Left colon (tissue), 2 donors: ENCODE data around the gene TOP2A. TPM values are rescaled to one million over a fixed set of nuclear protein-coding genes. Genes with fewer than 3 reads are reported as not detected.

Experiments used
- ATAC-seq: fragments of 200-7000 bp; cut with Tn5 transposase; one replicate; pipeline ENCODE4 v1.9.1; 2020; ENCODE audit warnings: mild to moderate bottlenecking, moderate library complexity
- DNase-seq, 2 donors: peaks; one replicate each; pipeline ENCODE4 v3.0.0-alpha.2; 2020
- intact Hi-C, 2 donors: fragments of 100-400 bp; cut with DNase I in 1 of 2; cut with micrococcal nuclease in 1 of 2; formaldehyde crosslinking; loops; one replicate each; pipeline versions ENCODE4 v1.11.2 to v1.14.0; 2022; cut with DNase I, micrococcal nuclease
- long read RNA-seq: library from polyadenylated mRNA; unstranded; transcript quantifications from one replicate; pipeline ENCODE4 v2.0.0, GENCODE V29; 2021
- total RNA-seq, 2 donors: library from RNA; stranded (reverse); fragmentation: NEBNext Ultra II Directional; extraction: Animal tissue kit (Norgen Biotek cat#: 25700); gene quantifications; one replicate each; pipeline ENCODE4 v1.2.1, GENCODE V29; 2021
- donor health status: DM: no; HTN: no; CAD: no.
- donor health status: DM: yes; HTN: yes; CAD: no.

The TOP2A gene, protein sequence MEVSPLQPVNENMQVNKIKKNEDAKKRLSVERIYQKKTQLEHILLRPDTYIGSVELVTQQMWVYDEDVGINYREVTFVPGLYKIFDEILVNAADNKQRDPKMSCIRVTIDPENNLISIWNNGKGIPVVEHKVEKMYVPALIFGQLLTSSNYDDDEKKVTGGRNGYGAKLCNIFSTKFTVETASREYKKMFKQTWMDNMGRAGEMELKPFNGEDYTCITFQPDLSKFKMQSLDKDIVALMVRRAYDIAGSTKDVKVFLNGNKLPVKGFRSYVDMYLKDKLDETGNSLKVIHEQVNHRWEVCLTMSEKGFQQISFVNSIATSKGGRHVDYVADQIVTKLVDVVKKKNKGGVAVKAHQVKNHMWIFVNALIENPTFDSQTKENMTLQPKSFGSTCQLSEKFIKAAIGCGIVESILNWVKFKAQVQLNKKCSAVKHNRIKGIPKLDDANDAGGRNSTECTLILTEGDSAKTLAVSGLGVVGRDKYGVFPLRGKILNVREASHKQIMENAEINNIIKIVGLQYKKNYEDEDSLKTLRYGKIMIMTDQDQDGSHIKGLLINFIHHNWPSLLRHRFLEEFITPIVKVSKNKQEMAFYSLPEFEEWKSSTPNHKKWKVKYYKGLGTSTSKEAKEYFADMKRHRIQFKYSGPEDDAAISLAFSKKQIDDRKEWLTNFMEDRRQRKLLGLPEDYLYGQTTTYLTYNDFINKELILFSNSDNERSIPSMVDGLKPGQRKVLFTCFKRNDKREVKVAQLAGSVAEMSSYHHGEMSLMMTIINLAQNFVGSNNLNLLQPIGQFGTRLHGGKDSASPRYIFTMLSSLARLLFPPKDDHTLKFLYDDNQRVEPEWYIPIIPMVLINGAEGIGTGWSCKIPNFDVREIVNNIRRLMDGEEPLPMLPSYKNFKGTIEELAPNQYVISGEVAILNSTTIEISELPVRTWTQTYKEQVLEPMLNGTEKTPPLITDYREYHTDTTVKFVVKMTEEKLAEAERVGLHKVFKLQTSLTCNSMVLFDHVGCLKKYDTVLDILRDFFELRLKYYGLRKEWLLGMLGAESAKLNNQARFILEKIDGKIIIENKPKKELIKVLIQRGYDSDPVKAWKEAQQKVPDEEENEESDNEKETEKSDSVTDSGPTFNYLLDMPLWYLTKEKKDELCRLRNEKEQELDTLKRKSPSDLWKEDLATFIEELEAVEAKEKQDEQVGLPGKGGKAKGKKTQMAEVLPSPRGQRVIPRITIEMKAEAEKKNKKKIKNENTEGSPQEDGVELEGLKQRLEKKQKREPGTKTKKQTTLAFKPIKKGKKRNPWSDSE (N-terminal part only)
- total RNA-seq, result 10 to 100 TPM; 10.9 to 30.3 TPM
- long read RNA-seq, partial matches to known transcripts, result 41 of 44 reads
- long read RNA-seq, other reads (novel, unspliced or antisense), result 3 of 44 reads

DNA sequence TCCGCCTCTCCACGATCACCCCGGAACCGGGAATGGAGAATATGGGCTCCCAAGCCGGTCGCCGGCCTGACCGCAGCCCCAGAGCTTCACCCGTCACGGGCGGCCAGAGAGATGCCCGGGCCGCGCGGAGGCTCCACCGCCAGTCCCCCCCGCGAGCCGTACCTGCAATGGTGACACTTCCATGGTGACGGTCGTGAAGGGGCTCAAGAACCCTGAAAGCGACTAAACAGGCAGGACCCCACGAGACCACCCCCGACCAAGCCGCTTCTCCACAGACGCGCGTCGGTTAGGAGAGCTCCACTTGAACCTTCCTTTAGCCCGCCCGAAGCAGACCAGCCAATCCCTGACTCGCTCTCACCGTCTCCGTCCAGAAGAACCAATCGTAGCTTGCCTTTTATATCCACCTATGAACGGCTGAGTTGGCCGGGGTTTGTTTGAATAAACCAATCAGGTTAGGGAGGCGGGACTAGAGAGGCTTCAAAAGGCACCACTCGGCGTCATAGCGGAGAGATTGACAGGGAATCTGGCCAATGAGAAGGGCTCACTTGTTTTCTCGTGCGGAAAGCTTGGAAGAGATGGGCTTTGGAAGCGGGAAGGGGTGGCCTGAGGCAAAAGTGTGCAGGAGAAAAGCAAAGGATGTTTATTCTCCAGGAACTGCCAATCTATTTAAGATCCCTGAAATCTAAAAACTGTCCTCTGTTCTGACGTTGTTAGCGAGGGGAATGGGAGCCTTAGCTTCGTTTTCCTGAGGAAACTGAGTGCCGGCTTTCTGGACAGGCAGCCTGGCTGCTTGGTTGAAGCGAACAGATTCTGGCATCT lies at the start of gene TOP2A:
Gene TOP2A (minus strand): TSS at position 288 of the 819 bp plus-strand sequence. CDS start 105 bp downstream, at position 183.
- ATAC-seq (peak; percentile 97), DNase-seq (peak; percentile 94 to 99)
- intact Hi-C loops, result loop anchor here in 1 of 2 donors (10.0 kb wide), 1 partner anchor 113 kb away; the partner anchor contains the start of gene RARA

- DNase-seq, result no peak
- no peak for ATAC-seq
- intact Hi-C loops, result no loop called here
These were observed 49.7 kb upstream of the TOP2A start for GRCh38 chr17:40467281-40467867.

GRCh38 chr17:40466298-40466971 lies 48.7 kb upstream of the TOP2A start:
- ATAC-seq, result no peak
- DNase-seq, result no peak
- intact Hi-C loops, result no loop called here

- DNase-seq, result no peak
- intact Hi-C loops, result no loop called here
- no peak for ATAC-seq
These were observed 46.7 kb upstream of the TOP2A start for GRCh38 chr17:40464392-40464855.

DNA sequence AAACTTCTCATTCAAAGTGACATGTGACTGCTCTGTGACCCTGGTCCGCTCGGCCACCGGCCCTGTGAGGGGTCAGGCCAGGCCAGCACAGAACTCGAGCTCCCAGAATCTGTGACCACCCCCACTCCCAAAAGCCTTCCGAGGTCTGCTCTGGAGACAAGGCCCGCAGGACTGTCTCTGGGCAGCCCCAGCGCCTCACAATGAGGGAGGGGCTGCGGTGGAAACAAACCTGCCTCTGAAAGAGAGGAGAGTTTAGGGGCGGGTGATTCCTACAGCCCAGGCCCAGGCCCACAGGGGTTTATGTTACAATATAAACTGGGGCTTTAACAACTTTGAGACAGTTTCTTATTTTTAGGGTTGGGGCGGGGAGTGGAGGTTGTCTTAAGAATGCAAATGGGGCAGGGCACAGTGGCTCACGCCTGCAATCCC lies 45.4 kb upstream of the TOP2A start:
- DNase-seq (no peak), ATAC-seq (no peak)
- intact Hi-C loops, result no loop called here

GRCh38 chr17:40462343-40463121 lies 44.8 kb upstream of the TOP2A start:
- no peak for DNase-seq
- ATAC-seq, result peak; percentile 3
- intact Hi-C loops, result no loop called here

DNA sequence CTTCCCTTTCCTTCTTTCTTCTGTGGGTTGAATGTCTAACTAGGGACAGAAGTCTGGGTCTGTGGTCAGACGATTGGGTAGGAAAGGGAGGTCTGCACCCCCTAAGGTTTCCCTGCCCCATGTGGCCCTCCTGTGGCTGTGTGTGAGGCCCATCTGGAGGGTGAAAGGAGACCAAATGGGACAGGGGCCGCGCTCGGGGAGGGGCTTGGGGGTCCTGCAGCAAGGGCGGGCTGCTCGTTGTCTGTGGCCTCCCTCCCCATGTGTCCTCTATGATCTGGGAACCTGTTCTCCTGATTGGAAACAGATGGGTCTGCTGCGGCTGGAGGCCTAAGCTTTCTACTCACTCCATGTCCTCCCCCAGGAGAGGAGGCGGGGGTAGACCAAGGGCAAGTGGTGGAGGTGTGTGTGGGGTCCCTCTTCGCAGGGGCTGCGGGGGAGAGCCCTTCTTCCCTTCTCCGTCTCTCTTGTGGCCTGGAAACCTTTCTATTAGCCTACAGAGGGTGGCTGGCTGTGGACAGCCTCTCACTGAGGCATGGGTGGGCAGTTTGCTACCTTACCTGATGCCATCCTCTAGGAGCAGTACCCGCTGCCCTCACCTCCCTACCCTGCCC lies 44.1 kb upstream of the TOP2A start:
- DNase-seq (no peak), ATAC-seq (peak; percentile 5)
- intact Hi-C loops, result no loop called here

DNA sequence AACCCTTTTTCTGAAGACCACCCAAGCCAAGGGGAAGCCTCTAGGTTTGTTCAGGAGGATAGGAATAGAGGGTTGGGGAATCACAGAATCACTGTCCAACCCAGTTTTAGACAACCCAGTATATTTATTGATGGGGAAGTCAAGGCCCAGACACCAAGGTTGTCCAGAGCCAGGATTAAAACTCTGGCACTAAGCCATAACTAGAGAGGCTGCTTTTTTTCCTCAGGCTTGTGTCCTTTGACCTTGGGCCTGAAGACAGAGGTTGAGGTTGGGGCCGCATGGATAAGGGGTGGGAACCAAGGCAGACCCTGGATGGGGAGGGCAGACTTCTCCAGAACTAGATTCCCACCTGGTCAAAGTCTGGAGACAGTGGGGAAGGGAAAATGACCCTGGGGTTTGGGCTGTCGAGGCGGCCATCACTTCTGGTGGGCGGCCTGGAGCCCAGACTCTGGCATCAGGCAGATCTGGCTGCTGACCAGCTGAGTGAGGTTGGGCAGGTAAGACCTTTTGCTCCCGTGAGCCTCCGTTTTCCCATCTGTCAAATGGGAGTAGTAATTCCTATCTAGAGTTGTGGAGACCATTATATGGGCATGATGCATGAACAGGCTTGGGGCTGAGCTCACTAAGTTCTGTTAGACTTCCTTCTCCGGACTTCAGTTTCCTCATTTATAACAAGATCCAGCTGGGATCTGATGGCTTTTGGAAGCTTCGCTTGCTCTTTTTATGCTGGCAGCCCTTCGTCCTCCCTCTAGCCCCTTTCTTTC lies 43.5 kb upstream of the TOP2A start:
- intact Hi-C loops, result no loop called here
- peak; percentile 14 for ATAC-seq
- no peak for DNase-seq

GRCh38 chr17:40460604-40460967 lies 42.9 kb upstream of the TOP2A start:
- intact Hi-C loops, result no loop called here
- DNase-seq, result no peak
- ATAC-seq, result no peak

DNA sequence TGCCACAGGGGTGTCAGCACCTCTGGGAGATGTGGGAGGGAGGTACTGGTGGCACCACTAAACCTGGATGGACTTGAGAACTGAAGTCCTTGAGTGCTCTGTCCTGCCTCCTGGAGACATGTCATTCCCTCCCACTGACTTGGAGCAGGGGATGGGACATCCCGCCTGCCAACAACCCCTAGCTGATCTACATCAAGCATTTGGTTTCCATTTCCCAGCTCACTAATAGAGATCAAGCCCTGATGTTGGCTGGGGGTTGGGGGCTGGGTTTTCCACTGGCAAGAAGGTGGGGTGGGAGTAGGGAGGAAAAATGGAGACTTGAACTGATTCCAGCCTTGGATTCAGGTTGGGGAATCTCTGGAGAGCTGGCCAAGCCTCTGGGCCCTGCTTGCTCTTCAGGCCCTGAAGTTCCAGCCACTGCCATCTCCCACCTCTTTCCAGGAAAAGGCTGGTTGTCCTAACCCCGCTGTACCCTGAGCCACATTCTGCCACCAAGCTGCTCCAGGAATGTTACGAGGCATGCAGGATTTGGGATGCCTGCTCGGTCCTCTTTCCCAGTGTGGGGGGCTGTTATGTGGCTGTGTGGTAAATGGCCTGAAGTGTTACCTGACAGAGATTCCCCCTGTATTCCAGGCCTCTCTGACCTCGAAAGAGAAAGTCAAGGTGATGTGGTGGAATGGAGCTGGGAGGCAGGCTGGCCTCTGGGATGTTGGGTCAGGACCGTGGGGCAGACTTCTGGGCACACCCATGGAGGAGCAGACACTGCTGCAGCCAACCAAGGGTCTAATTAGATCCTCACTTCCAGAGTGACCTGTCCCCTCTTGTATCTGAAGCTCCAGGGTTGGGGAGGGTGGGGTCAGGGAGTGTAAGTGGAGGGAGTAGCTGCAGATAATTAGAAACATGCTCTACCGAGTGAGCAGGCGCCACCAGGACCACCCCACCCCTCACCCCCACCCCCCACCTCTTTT lies 42.2 kb upstream of the TOP2A start:
- intact Hi-C loops, result no loop called here
- peak; percentile 13 for ATAC-seq

GRCh38 chr17:40458851-40459482 lies 41.3 kb upstream of the TOP2A start:
- DNase-seq, result no peak
- intact Hi-C loops, result no loop called here
- no peak for ATAC-seq

More for the DNA sequence above, 42.2 kb upstream of the TOP2A start:
- no peak for DNase-seq

DNA sequence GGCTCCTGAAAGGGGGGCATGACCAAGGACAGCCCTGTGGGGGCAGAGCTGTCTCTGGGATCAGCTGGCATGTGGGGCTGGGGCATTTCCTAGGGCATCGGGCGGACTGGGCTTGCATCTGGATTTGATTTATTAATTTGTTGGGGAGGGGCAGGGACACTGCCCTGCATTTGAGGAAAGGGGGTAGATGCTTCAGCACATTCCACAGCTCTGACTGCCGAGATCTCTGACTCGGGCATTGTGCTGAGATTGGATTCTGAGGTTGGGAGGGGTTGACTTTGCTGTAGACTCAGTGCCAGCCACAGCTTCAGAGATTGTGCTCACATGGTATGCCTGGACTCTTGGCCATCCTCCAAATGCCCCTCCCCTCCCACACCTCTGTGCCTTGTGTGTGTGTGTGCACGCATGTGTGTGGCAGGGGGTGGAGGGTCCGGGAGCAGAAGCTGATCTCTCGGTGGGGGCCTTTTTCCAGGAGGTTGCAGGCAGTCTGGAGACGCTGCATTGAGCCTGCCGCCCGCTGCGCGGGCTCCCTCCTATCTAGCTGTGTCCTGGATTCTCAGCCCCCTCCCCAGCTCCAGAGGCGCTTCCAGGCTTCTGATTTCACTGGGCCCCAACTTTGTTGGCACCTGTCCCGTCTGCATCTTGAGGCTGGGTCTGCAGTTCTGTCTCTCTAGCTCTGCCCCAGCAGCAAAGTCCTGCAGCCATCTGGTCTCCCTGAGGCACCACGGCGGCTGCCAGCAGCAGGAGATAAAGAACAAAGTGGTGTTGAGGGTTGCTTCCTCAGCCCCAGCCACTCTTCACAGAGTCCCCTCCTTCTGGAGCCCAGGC lies 40.5 kb upstream of the TOP2A start:
- ATAC-seq (peak; percentile 16), DNase-seq (no peak)
- intact Hi-C loops, result no loop called here

DNA sequence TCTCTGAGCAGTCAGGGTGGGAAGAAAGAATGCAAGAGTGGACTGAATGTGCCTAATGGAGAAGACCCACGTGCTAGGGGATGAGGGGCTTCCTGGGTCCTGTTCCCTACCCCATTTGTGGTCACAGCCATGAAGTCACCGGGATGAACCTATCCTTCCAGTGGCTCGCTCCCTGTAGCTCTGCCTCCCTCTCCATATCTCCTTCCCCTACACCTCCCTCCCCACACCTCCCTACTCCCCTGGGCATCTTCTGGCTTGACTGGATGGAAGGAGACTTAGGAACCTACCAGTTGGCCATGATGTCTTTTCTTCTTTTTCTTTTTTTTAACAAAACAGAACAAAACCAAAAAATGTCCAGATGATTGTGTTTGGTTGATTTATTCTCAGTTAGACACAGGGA lies 39.7 kb upstream of the TOP2A start:
- intact Hi-C loops, result no loop called here
- ATAC-seq, result no peak
- DNase-seq, result no peak
